Mesenchymal stem cell (in vitro differentiated cells and primary cell): Measurements from ENCODE around the gene ZC3H7B.

Experiments
- DNase-seq: peaks from one replicate; pipeline ENCODE4 v3.0.0-alpha.2; 2013
- H2AFZ ChIP-seq: one replicate; pipeline ENCODE4 v1.6.1; 2013; ENCODE audit warnings: low read depth, mild to moderate bottlenecking, control low read depth, inconsistent platforms, low read length, moderate library complexity
- H2AK5ac ChIP-seq: 2 replicates; pipeline ENCODE4 v1.6.1; 2013; ENCODE audit warnings: low read length, moderate library complexity, mild to moderate bottlenecking, inconsistent platforms; ENCODE audit not compliant: severe bottlenecking
- H2BK120ac ChIP-seq: one replicate; pipeline ENCODE4 v1.6.1; 2013; ENCODE audit warnings: low read depth, mild to moderate bottlenecking, inconsistent platforms, low read length, moderate library complexity
- H2BK12ac ChIP-seq, 2 experiments: one replicate each; pipeline ENCODE4 v1.6.1; 2013; ENCODE audit warnings: inconsistent platforms in 2 of 2, low read length in 2 of 2, mild to moderate bottlenecking in 2 of 2, moderate library complexity in 2 of 2, control low read depth in 1 of 2
- H2BK15ac ChIP-seq: one replicate; pipeline ENCODE4 v1.6.1; 2013; ENCODE audit warnings: mild to moderate bottlenecking, low read depth, inconsistent platforms; ENCODE audit not compliant: poor library complexity, severe bottlenecking
- H2BK5ac ChIP-seq: 2 replicates; pipeline ENCODE4 v1.6.1; 2013; ENCODE audit warnings: low read depth, mild to moderate bottlenecking, low read length, control low read depth, inconsistent platforms; ENCODE audit not compliant: poor library complexity, severe bottlenecking
- H3K14ac ChIP-seq, 2 experiments: one replicate each; pipeline ENCODE4 v1.6.1; 2013; ENCODE audit warnings: inconsistent platforms in 2 of 2, low read length in 2 of 2, control low read depth in 1 of 2, mild to moderate bottlenecking in 1 of 2, moderate library complexity in 1 of 2
- H3K18ac ChIP-seq, 2 experiments: one replicate each; pipeline ENCODE4 v1.6.1; 2013; ENCODE audit warnings: inconsistent platforms in 2 of 2, low read length in 2 of 2, control low read depth in 1 of 2, low read depth in 1 of 2, mild to moderate bottlenecking in 1 of 2
- H3K23ac ChIP-seq, 2 experiments: one replicate each; pipeline ENCODE4 v1.6.1; 2013; ENCODE audit warnings: inconsistent platforms in 2 of 2, low read length in 2 of 2, mild to moderate bottlenecking in 2 of 2, moderate library complexity in 2 of 2, control low read depth in 1 of 2
- H3K27ac ChIP-seq: 2 replicates; pipeline ENCODE4 v1.5.1; 2013; ENCODE audit warnings: mild to moderate bottlenecking, moderate library complexity, low read length, control low read depth, inconsistent platforms; ENCODE audit not compliant: poor library complexity, severe bottlenecking
- H3K27me3 ChIP-seq, 2 experiments: 2 replicates each; pipeline versions ENCODE4 v1.6.1 to v1.7.0; 2013; ENCODE audit warnings: low read length in 2 of 2, mild to moderate bottlenecking in 2 of 2, moderate library complexity in 2 of 2, control low read depth in 1 of 2, inconsistent platforms in 1 of 2; ENCODE audit not compliant: control insufficient read depth in 1 of 2, insufficient read depth in 1 of 2
- H3K36me3 ChIP-seq, 2 experiments: 2 replicates each; pipeline versions ENCODE4 v1.6.1 to v1.7.0; 2013; ENCODE audit warnings: low read length in 2 of 2, control low read depth in 1 of 2, inconsistent platforms in 1 of 2, low read depth in 1 of 2, mild to moderate bottlenecking in 1 of 2; ENCODE audit not compliant: insufficient read depth in 2 of 2, control insufficient read depth in 1 of 2
- H3K4ac ChIP-seq, 2 experiments: one replicate each; pipeline ENCODE4 v1.6.1; 2013; ENCODE audit warnings: inconsistent platforms in 2 of 2, low read length in 2 of 2, mild to moderate bottlenecking in 2 of 2, moderate library complexity in 2 of 2, control low read depth in 1 of 2, low read depth in 1 of 2
- H3K4me1 ChIP-seq: 2 replicates; pipeline ENCODE4 v1.6.1; 2013; ENCODE audit warnings: low read depth, low read length, control low read depth; ENCODE audit not compliant: control insufficient read depth, insufficient read depth
- H3K4me2 ChIP-seq: 2 replicates; pipeline ENCODE4 v1.6.1; 2013; ENCODE audit warnings: low read length, mild to moderate bottlenecking, inconsistent platforms; ENCODE audit not compliant: poor library complexity, severe bottlenecking
- H3K4me3 ChIP-seq, 2 experiments: 2 replicates each; pipeline versions ENCODE4 v1.5.1 to v1.7.0; 2013; ENCODE audit warnings: low read length in 2 of 2, mild to moderate bottlenecking in 2 of 2, control low read depth in 1 of 2, low read depth in 1 of 2; ENCODE audit not compliant: insufficient read depth in 1 of 2
- H3K79me1 ChIP-seq: replicated peaks from 2 replicates; pipeline ENCODE4 v1.6.1; 2013; ENCODE audit warnings: mild to moderate bottlenecking, control low read depth, low read length, inconsistent platforms; ENCODE audit not compliant: poor library complexity, severe bottlenecking
- H3K9ac ChIP-seq: 2 replicates; pipeline ENCODE4 v1.7.0; 2013; ENCODE audit warnings: mild to moderate bottlenecking, low read length, moderate library complexity
- H3K9me3 ChIP-seq: 2 replicates; pipeline ENCODE4 v1.7.0; 2013; ENCODE audit warnings: mild to moderate bottlenecking, low read length; ENCODE audit not compliant: control insufficient read depth
- H4K8ac ChIP-seq: one replicate; pipeline ENCODE4 v1.6.1; 2013; ENCODE audit warnings: inconsistent platforms, mild to moderate bottlenecking, low read length, moderate library complexity
- H4K91ac ChIP-seq: one replicate; pipeline ENCODE4 v1.6.1; 2013; ENCODE audit warnings: mild to moderate bottlenecking, low read length, inconsistent platforms
- WGBS: methylation state at CpG from one replicate; pipeline ENCODE4 v1.1.7; 2013; ENCODE audit warnings: mixed read lengths; 5-methylcytosine and 5-hydroxymethylcytosine counted together

Gene ZC3H7B

DNA sequence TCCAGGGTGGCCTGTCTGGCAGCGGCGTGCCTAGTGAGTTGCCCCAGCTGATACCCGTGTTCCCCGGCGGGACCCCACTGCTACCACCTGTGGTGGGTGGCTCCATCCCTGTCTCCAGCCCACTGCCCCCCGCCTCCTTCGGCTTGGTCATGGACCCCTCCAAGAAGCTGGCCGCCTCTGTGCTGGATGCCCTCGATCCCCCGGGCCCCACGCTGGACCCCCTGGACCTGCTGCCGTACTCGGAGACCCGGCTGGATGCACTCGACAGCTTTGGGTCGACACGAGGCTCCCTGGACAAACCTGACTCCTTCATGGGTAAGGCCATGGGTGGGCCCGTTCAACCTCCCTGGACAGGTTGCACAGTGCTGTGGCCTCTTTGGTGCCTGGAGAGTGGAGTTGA, 38.5 kb downstream of the ZC3H7B start:
- H3K27ac ChIP-seq, result no peak overlapping the region
- H3K4me3 ChIP-seq, result no peak overlapping the region
- no peaks in the 10 kb centered on the region for H3K9me3 ChIP-seq
- no peak overlapping the region for H2BK12ac ChIP-seq
- H2BK120ac ChIP-seq, result no peak overlapping the region
- no peak overlapping the region for H3K23ac ChIP-seq
- H3K27me3 ChIP-seq, result no peaks in the 10 kb centered on the region
- H4K91ac ChIP-seq, result peak overlapping the region; percentile 14
- H3K36me3 ChIP-seq, result peaks cover 73 to 85% of the 10 kb centered on the region in 2 experiments
- H3K18ac ChIP-seq, result no peak overlapping the region
- H2AFZ ChIP-seq, result no peak overlapping the region
- H2AK5ac ChIP-seq, result no peak overlapping the region
- H2BK5ac ChIP-seq, result no peak overlapping the region
- H3K4ac ChIP-seq, result no peak overlapping the region
- H3K4me2 ChIP-seq, result no peak overlapping the region
- no peak overlapping the region for H2BK15ac ChIP-seq
- 96% methylated on average over 18 of the region's 18 CpGs for WGBS
- no peak overlapping the region for H4K8ac ChIP-seq
- H3K9ac ChIP-seq, result no peak overlapping the region
- DNase-seq, result no peak
- peaks cover 14% of the 10 kb centered on the region for H3K79me1 ChIP-seq
- H3K14ac ChIP-seq, result no peak overlapping the region
- H3K4me1 ChIP-seq, result peaks cover 19% of the 10 kb centered on the region

DNA sequence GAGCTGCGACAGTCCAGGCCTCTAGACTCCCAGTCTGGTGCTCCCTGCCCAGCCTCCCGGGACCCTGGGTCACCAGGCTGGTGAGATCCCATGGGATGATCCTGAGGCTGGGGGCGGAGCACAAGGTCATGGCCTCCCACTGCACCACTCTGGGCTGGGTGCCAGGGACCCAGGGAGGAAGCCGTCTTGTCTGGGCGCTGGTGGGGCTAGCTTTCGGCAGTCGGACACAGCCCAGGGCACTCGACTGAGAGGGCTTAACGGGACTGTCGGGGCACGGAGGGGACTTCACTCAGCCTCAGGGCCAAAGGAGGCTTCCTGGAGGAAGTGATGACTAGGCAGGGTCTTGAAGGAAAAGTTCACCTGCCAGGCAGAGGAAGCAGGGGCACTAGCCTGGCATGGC, 39.0 kb downstream of the ZC3H7B start:
- no peak overlapping the region for H3K23ac ChIP-seq
- no peak overlapping the region for H2BK5ac ChIP-seq
- H3K27ac ChIP-seq, result no peak overlapping the region
- no peak overlapping the region for H2AK5ac ChIP-seq
- H2BK15ac ChIP-seq, result no peak overlapping the region
- no peak overlapping the region for H3K18ac ChIP-seq
- H3K9me3 ChIP-seq, result no peaks in the 10 kb centered on the region
- H3K14ac ChIP-seq, result no peak overlapping the region
- peaks cover 19% of the 10 kb centered on the region for H3K4me1 ChIP-seq
- no peak overlapping the region for H2BK120ac ChIP-seq
- H4K91ac ChIP-seq, result no peak overlapping the region
- H3K4me3 ChIP-seq, result no peak overlapping the region
- 95% methylated on average over 11 of the region's 11 CpGs for WGBS
- H3K4me2 ChIP-seq, result no peak overlapping the region
- H3K4ac ChIP-seq, result no peak overlapping the region
- no peak overlapping the region for H2BK12ac ChIP-seq
- H3K27me3 ChIP-seq, result no peaks in the 10 kb centered on the region
- H3K9ac ChIP-seq, result no peak overlapping the region
- peaks cover 70 to 82% of the 10 kb centered on the region in 2 experiments for H3K36me3 ChIP-seq
- no peak overlapping the region for H4K8ac ChIP-seq
- no peak for DNase-seq
- H2AFZ ChIP-seq, result no peak overlapping the region
- peaks cover 14% of the 10 kb centered on the region for H3K79me1 ChIP-seq

DNA sequence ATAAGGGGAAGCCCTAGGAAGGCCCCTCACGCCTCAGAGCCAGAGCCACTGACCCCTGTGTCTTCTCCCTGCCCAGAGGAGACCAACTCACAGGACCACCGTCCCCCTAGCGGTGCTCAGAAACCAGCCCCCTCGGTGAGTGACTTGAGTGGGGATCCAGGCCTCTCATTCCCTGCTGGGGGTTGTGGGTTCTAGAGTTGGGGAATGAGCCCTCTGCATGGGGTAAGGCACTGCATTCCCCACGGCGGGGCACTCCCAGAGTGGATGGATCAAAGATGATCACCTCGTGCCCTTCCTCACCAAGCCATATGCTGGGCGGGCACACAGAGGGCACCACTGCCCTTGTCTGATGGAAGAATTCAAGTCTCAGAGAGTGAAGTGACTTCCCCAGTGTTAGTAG, 39.7 kb downstream of the ZC3H7B start:
- peaks cover 70 to 81% of the 10 kb centered on the region in 2 experiments for H3K36me3 ChIP-seq
- no peak overlapping the region for H3K4ac ChIP-seq
- peaks cover 18% of the 10 kb centered on the region for H3K79me1 ChIP-seq
- H2AFZ ChIP-seq, result no peak overlapping the region
- no peak overlapping the region for H3K4me3 ChIP-seq
- no peak overlapping the region for H2BK5ac ChIP-seq
- no peak overlapping the region for H4K91ac ChIP-seq
- H2BK12ac ChIP-seq, result no peak overlapping the region
- H3K14ac ChIP-seq, result no peak overlapping the region
- no peak overlapping the region for H2BK15ac ChIP-seq
- no peak overlapping the region for H4K8ac ChIP-seq
- H2AK5ac ChIP-seq, result no peak overlapping the region
- H3K9ac ChIP-seq, result no peak overlapping the region
- H2BK120ac ChIP-seq, result no peak overlapping the region
- no peaks in the 10 kb centered on the region for H3K27me3 ChIP-seq
- H3K4me1 ChIP-seq, result peaks cover 16% of the 10 kb centered on the region
- H3K23ac ChIP-seq, result no peak overlapping the region
- DNase-seq, result no peak
- 98% methylated on average over 8 of the region's 8 CpGs for WGBS
- H3K27ac ChIP-seq, result no peak overlapping the region
- no peak overlapping the region for H3K18ac ChIP-seq
- H3K9me3 ChIP-seq, result no peaks in the 10 kb centered on the region
- H3K4me2 ChIP-seq, result no peak overlapping the region

DNA sequence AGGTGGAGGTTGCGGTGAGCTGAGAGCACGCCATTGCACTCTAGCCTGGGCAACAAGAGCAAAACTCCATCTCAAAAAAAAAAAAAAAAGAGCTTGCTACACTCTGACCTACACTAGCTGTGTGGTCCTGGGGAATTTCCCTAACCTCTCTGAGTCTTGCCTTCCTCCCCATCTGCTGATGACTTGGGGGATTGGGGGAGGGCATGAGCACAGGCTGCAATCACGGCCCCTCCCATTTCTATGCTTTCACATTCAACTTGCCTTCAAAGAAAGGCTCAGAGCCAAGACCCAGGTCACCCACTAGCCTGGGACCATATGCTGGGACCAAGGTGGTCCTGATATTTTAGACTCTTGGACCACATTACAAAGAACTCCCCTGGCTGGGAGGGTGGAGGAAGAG, 40.7 kb downstream of the ZC3H7B start:
- Histone ChIP-seq H2AFZ (no peak overlapping the region), H3K4me1 (peaks cover 17% of the 10 kb centered on the region), H3K4ac (no peak overlapping the region), H2BK120ac (no peak overlapping the region), H3K14ac (no peak overlapping the region), H2BK12ac (no peak overlapping the region), H4K8ac (no peak overlapping the region), H2AK5ac (no peak overlapping the region), H3K4me2 (no peak overlapping the region), H3K18ac (no peak overlapping the region), H3K9me3 (no peaks in the 10 kb centered on the region), H3K23ac (no peak overlapping the region), H3K36me3 (peaks cover 77 to 89% of the 10 kb centered on the region in 2 experiments), H2BK15ac (no peak overlapping the region), H3K9ac (no peak overlapping the region), H2BK5ac (no peak overlapping the region), H3K79me1 (peaks cover 21% of the 10 kb centered on the region), H3K4me3 (no peak overlapping the region), H3K27ac (no peak overlapping the region), H3K27me3 (no peaks in the 10 kb centered on the region), H4K91ac (no peak overlapping the region)
- WGBS, result 100% methylated on average over 3 of the region's 3 CpGs
- DNase-seq, result peak; percentile 47
